Islet precursor cell (in vitro differentiated cells): Measurements from ENCODE around the gene GPR3.

Experiments
- DNase-seq: peaks from one replicate; pipeline ENCODE4 v3.0.0-alpha.2; 2018

Gene GPR3

GRCh38 chr1:27392096-27392777, at the start of gene GPR3:
Gene GPR3, plus strand, starts transcription at chr1:27392622. Its CDS starts 1,177 bp downstream, at chr1:27393799.
- peak; percentile 95 for DNase-seq

DNA sequence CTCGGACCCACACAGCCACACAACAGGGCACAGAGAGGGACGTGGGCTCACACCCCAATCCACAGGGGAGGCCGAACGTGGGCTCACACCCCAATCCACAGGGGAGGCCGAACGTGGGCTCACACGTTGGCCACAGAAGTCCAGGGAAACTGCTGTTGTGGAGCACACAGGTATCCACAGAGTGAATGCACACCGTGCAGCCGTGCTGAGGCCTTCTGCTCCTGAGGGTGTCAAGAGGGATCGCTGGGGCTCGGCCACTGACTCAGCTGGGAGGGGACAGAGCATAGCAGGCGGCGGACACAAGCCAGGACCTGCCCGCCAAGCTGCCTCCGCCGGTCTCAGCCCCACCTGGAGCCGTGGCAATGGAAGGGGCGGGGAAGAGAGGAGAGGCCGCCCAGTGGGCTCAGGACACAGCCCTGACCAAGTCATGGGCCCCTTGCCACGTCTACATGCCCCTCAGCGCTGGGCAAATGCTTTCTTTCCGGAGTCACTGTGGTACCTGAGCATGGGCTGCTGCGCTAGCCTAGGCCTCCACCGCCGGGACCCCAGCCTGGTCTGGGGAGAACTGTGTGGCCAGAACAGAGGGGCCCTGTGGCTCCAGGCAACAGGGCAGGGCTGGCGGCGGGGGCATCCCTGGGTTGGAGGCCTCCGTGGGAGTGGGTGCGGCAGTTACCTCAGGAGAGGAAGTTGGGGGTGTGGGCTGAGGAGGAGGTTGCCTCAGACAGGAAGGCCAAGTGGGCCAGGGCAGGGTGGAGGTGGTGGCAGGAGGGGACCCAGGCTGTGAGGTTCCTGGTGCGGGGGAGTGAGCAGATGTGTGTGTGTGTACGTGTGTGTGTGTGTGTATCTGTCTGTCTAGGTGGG, 49.4 kb upstream of the GPR3 start:
- DNase-seq, result peak; percentile 91

- no peak for DNase-seq
These were observed 48.8 kb upstream of the GPR3 start for GRCh38 chr1:27343639-27344025.

DNA sequence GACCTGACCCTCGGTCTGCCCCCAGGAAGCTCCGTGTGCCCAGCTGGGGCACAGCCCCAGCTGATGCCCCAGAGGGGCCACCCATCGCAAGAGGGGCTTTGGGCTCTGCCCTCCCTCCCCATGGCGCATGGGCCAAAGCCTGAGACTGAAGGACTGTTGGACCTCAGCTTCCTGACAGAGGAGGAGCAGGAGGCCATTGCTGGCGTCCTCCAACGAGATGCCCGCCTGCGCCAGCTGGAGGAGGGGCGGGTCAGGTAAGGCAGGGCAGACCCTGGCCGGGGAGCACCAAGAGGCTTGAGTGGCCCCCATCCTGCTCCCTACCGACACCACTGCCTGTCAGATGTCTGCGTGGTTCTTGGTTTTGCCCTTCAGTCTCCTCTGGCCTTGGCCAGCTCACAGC, 47.1 kb upstream of the GPR3 start:
- no peak for DNase-seq

DNA sequence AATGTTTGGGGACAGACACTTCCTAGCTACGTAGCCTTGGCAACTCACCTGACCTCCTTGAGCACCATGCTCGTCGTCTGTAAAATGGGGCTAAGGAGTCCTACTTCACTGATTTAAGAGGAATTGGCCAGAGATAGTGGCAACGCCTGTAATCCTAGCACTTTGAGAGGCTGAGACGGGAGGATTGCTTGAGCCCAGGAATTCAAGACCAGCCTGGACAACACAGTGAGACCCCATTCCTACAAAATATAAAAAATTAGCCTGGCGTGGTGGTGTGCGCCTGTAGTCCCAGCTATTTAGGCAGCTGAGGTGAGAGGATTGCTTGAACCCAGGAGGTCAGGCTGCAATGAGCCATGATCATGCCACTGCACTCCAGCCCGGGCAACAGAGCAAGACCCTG, 46.1 kb upstream of the GPR3 start:
- DNase-seq, result no peak

DNA sequence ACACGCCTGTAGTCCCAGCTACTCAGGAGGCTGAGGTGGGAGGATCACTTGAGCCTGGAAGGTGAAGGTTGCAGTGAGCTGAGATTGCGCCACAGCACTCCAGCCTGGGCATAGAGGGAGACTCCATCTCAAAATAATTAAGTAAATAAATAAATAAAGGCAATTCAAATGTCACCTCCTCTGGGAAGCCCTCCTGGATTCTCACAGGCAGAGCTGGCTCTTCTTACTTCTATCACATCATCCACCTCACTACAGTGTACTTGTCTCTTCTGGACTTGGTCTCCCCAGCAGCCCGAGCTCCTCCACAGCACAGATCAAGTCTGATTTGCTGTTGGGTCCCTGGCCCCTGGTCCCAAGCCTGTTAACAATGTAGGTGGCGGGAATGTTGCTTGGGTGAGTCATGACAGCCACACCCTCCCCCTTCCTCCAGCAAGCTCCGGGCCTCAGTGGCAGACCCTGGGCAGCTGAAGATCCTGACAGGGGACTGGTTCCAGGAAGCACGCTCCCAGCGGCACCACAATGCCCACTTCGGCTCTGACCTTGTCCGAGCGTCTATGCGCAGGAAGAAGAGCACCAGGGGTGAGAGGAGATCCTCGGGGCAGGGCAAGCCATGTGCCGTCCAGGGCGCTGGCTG, 45.3 kb upstream of the GPR3 start:
- DNase-seq, result peak; percentile 88

GRCh38 chr1:27348861-27349783, 43.3 kb upstream of the GPR3 start:
- DNase-seq, result peak; percentile 93

- DNase-seq, result peak; percentile 91
These were observed 42.4 kb upstream of the GPR3 start for GRCh38 chr1:27349784-27350662.

GRCh38 chr1:27350663-27351540, 41.5 kb upstream of the GPR3 start:
- DNase-seq, result peak; percentile 97

DNA sequence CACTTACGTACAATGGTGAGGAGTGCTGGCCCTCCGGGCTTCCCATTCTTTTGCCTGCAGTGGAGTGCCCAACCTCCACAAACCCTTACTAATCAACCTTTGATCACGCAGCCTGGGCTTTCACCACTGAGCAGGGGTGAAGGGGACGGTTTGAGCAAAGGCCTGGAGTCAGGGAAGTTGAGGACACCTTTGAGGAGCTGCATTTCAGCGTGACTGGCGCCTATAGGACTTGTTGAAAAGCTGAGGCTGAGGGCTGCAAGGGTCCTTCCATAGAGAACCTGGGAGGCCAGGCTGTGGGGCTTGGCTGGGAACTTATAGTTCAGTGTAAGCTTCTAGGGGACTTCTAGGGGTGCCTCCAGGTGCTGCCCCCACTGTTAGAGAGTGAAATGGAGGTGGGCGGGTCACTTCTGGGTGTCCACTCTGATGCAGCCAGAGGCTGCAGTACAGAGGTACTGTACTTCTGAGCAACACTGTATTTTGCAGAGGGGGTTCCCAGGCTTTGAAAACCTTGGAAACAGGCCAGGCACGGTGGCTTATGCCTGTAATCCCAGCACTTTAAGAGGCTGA, 40.8 kb upstream of the GPR3 start:
- DNase-seq, result no peak

DNA sequence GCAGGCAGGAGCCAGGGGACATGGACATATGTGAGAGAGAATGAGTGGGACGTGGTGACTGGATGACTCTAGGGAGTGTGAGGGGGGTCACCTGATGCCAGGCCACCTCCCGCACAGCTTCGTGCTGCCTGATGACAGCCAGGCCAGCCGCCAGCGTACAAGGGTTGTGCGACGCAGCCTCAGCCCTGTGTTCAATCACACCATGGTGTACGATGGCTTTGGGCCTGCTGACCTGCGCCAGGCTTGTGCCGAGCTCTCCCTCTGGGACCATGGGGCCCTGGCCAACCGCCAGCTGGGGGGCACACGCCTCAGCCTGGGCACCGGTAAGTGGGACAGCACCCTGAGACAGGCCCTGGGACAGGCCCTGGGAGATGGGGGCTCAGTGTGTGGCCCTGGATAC, 39.3 kb upstream of the GPR3 start:
- no peak for DNase-seq

DNA sequence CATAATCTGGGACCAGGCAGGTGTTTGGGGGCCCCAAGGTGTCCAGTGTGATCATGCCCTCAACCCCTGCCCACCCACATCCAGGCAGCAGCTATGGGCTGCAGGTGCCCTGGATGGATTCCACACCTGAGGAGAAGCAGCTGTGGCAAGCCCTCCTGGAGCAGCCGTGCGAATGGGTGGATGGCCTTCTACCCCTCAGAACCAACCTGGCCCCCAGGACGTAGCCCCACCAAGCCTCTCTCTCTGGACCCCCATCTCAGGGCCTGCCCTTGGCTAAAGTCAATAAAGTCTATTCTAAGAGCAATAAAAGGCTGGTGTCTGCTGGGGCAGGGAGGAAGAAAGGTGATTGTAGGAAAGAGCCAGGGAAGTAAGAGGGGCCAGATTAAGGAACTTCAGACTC, 38.8 kb upstream of the GPR3 start:
- no peak for DNase-seq

DNA sequence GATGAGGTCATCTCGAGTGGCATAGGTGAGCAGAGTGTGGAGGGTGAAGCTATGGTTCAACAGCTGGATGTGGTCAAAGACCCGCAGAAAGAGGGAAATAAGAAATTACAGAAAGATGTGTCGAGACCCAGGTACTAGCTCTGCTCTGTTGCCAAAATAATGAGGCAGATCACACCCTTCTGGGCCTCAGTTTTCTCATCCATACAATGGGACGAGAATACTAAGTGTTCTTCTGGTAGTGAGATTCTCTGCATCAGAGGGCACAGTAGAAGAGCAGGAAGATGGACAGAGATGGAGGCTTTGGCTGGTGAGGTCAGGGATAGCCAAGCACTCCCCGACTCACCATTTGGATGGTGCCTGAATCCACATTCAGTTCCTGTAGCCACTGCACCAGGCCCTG, 36.7 kb upstream of the GPR3 start:
- DNase-seq, result no peak

DNA sequence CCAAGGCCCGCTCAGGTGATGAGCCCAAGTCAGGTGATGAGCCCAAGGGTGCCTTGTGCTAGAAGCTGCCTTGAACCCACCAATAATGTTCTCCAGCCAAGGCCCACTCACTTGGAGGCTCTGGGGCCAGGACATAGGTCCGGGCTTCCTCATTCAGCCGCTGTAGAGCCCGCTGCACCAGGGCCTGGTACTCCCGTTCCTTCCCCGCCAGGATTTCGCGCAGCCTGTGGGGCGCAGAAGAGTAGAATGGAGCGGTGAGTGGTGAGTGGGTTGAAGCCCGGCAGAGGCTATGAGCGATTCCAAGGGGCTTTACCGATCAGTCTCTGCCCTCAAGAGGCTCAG, 36.2 kb upstream of the GPR3 start:
- DNase-seq, result no peak

DNA sequence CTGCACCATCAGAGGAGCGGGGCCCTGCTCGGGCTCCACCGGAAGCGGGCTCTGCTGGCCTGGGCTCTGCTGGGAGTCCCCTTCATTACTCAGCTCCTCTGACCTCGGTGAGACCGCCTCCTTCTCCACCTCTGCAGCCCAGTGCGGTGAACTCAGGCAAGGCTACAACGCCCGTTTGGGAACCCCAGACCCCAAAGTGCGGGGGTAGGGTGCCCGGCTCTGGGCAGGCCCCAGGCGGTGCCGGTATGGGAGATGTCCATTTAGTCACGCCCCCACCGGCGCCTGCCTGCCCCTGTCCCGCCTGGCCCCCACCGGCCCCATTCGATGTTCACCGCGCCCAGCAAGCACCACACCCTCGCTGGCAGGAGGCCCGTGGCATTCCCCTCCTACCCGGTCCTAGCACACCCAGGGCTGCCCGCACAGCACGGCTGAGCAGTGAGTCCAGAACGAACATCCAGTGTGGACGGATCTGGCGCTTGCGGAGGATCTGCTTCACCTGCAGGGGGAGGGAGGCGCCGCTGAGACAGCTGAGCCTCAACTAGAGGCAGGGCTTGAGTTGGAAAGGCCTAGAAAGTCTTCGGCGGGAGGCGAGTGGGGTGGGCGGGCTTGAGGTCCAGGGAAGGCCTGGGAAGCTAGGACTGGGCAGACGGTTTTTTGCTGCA, 35.7 kb upstream of the GPR3 start:
- no peak for DNase-seq

DNA sequence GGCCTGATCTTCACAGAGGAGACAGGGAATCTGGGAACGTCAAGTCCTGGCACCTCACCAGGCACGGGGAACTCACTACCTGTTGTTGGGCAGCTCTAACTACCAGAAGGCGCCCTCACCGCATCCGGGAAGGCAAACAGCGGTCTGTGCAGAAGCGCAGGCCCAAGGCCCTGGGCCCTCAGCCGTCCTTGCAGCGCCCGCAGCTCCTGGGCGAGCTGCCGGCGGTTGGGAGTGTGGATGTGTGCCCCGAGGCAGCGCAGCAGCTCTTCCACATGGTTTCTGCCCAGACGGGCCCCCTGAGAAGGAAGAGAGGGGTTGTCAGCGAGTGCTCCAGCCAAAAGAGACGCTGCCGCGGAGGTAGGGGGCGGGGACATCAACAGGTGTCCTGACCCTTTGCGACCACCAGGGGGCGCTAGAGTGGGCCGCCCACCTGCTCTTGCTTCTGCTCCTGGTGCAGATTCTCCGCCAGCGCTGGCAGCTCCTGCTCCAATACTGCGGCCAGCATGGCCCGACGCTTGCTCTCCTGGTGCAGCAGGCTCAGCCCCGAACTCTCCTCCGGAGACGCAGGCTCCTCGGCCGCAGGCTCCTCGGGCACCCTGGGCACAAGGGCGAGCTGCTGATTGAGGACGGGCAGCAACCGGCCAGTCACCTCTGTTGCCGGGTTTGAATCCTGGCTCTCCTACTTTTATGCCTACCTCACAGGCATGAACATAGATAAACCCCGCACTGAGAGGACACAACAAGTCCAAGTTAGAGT, 35.0 kb upstream of the GPR3 start:
- DNase-seq, result peak; percentile 89

DNA sequence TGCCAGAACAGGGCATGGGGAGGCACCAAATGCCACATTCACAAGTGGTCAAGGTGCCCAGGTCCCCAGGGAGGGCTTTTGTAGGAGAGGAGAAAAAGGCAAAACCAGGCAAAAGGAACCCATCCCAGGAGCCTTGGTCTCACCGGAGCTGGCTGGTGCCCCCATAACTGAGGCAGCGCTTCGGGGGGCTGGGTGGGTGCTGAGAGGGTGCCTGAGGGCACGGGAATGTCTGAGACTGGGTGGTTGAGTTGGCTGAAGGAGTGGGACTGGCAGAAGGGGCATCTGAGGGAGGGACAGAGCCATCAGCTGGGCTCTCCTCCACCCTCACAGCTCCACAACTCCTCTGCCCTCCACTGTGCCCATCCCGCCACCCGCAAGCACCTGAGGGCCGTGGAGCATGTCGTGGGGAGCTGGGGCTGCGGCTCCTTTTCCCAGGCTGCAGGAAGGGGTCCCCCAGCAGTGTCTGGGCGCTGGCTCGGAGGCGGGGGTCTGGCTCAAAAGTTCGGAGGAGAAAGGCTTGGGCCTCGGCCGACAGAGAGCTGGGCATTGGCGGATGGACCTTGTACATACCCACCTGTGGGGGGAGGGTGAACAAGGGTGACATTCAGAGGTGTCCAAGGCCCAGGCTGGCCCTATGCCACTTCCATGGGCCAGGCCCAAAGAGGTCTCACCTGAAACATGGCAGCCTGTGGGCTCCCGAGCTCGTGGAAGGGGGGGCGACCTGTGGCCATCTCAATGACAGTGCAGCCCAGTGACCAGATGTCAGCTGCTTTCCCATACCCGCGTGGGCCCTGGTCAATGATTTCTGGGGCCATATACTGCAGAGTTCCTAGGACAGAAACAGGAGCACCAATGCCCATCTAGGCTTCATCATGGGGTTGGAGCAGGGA, 34.1 kb upstream of the GPR3 start:
- no peak for DNase-seq

DNA sequence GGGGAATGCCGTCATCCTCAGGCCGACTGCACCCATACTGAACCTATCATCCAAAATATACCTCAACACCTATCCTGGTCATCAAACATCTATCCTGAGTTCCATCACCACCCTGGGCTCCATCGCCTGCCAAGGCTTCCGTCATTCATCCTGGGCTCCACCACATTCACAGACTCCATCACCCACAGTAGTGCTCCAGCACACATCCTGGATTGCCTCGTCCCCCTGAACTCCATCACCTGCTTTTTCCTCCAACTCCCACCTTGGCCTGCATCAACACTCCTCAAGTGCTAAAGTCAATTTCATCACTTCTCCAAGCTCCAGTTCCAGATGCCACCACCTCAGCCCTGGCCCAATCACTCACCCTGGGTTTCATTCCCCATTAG, 33.5 kb upstream of the GPR3 start:
- DNase-seq, result no peak
